GM12878 (cell line): ENCODE data around the gene LETM1. TPM values are rescaled to one million over a fixed set of nuclear protein-coding genes. Genes with fewer than 3 reads are reported as not detected.

ENCODE experiments used
- ATAC-seq: fragments of 200-7000 bp; cut with Tn5 transposase; 3 replicates; pipeline ENCODE4 v1.9.1; 2020; ENCODE audit warnings: mild to moderate bottlenecking, moderate library complexity
- BruUV-seq: library from RNA; stranded (reverse); fragments of 400-500 nt; replicated peaks from 2 replicates; lab custom pipeline; 2021; lab: Mats Ljungman, UMichigan
- CTCF ChIA-PET: fragments of 300-600 bp; sonication (Branson Sonifier 250); formaldehyde crosslinking; extraction: SDS; loops from one replicate; lab custom pipeline; 2021; ENCODE audit warnings: inconsistent platforms; lab: Yijun Ruan, JAX
- POLR2A ChIA-PET: fragments of 350-600 bp; formaldehyde crosslinking; extraction: SDS; loops from one replicate; lab custom pipeline; 2021; ENCODE audit warnings: inconsistent platforms; lab: Charles Lee
- RAD21 ChIA-PET: fragments of 300-600 bp; sonication (Branson Sonifier 250); formaldehyde crosslinking; loops from one replicate; lab custom pipeline; 2023; ENCODE audit warnings: antibody characterized with exemption; ENCODE audit not compliant: unreplicated experiment; lab: Charles Lee
- SMC1A ChIA-PET: fragments of 300-600 bp; sonication (Branson Sonifier 250); formaldehyde crosslinking; loops from one replicate; lab custom pipeline; 2023; ENCODE audit not compliant: unreplicated experiment, uncharacterized antibody; lab: Charles Lee
- DNase-seq: peaks from one replicate; pipeline ENCODE4 v3.0.0-alpha.2; 2011; ENCODE audit warnings: low read depth, low spot score
- FAIRE-seq: peaks from 3 replicates; lab custom pipeline; 2011; peaks lifted over from hg19 to GRCh38; lab: Jason Lieb, UNC
- H2AFZ ChIP-seq: 2 replicates; pipeline ENCODE4 v1.6.0; 2011; ENCODE audit warnings: low read depth, low read length, control low read depth; ENCODE audit not compliant: control insufficient read depth
- H3K27ac ChIP-seq: 2 replicates; pipeline ENCODE4 v1.5.1; 2011; ENCODE audit warnings: control low read depth; ENCODE audit not compliant: control insufficient read depth, insufficient read depth
- H3K27me3 ChIP-seq, 2 experiments: replicated peaks in 1 of 2; 2 replicates each; pipeline versions ENCODE4 v1.6.0 to v1.6.1; 2011; ENCODE audit warnings: low read length in 1 of 2; ENCODE audit not compliant: control insufficient read depth in 2 of 2, insufficient read depth in 2 of 2
- H3K36me3 ChIP-seq, 2 experiments: 2 replicates each; pipeline ENCODE4 v1.5.1; 2011; ENCODE audit warnings: low read length in 1 of 2; ENCODE audit not compliant: control insufficient read depth in 2 of 2, insufficient read depth in 2 of 2
- H3K4me1 ChIP-seq: 2 replicates; pipeline ENCODE4 v1.6.1; 2011; ENCODE audit warnings: mild to moderate bottlenecking, low read length, moderate library complexity, mixed read lengths; ENCODE audit not compliant: control insufficient read depth, insufficient read depth
- H3K4me2 ChIP-seq: 2 replicates; pipeline ENCODE4 v1.6.0; 2011; ENCODE audit warnings: control low read depth; ENCODE audit not compliant: control insufficient read depth, insufficient read depth
- H3K4me3 ChIP-seq: fragments of 200-600 bp; sonication (generic); 2 replicates; pipeline ENCODE4 v1.5.1; 2016
- H3K79me2 ChIP-seq: 2 replicates; pipeline ENCODE4 v1.6.0; 2011; ENCODE audit warnings: low read length; ENCODE audit not compliant: control insufficient read depth, insufficient read depth
- H3K9ac ChIP-seq: 2 replicates; pipeline ENCODE4 v1.8.0; 2011; ENCODE audit warnings: low read length, control low read depth, mixed read lengths; ENCODE audit not compliant: control insufficient read depth, insufficient read depth
- H3K9me3 ChIP-seq: replicated peaks from 3 replicates; pipeline ENCODE4 v1.5.1; 2011; ENCODE audit warnings: mild to moderate bottlenecking, low read length; ENCODE audit not compliant: control insufficient read depth, insufficient read depth
- H4K20me1 ChIP-seq: 2 replicates; pipeline ENCODE4 v1.6.0; 2011; ENCODE audit not compliant: control insufficient read depth, insufficient read depth
- EP300 ChIP-seq, 2 experiments: fragments of 150-350 bp in 1 of 2; IDR thresholded peaks; 2 replicates each; pipeline ENCODE4 v1.6.1; 2011 to 2012; ENCODE audit warnings: low read depth in 2 of 2, low read length in 2 of 2, borderline replicate concordance in 1 of 2, improper control_type of control experiment in 1 of 2, inconsistent platforms in 1 of 2; ENCODE audit not compliant: control insufficient read depth in 1 of 2
- MTA3 ChIP-seq: IDR thresholded peaks from 2 replicates; pipeline ENCODE4 v1.6.1; 2012; ENCODE audit warnings: low read length, inconsistent platforms, borderline replicate concordance
- STAT1 ChIP-seq: fragments of 450-650 bp; conservative IDR thresholded peaks from 2 replicates; pipeline ENCODE4 v1.6.1; 2014; ENCODE audit warnings: antibody characterized with exemption, mild to moderate bottlenecking
- ZBTB4 ChIP-seq: fragments of 450-650 bp; formaldehyde crosslinking; IDR thresholded peaks from 2 replicates; pipeline ENCODE4 v1.4.0; 2022; ENCODE audit warnings: mild to moderate bottlenecking, moderate library complexity
- WGBS: methylation state at CpG from one replicate; pipeline ENCODE4 v1.1.6; 2016; ENCODE audit warnings: low lambda C conversion rate; ENCODE audit not compliant: insufficient replicate concordance, insufficient coverage; ENCODE audit errors: missing lambda C conversion rate; 5-methylcytosine and 5-hydroxymethylcytosine counted together
- in situ Hi-C: fragments of 300-500 bp; cut with MboI; formaldehyde crosslinking; loops from 9 replicates; pipeline ENCODE4 v1.14.3; 2018; ENCODE audit warnings: mixed read lengths
- intact Hi-C: fragments of 100-400 bp; cut with micrococcal nuclease; formaldehyde crosslinking; loops from one replicate; pipeline ENCODE4 v1.14.2; 2022; ENCODE audit not compliant: unreplicated experiment
- polyA plus RNA-seq, 11 experiments: library from polyadenylated mRNA; depleted of rRNA in 4 of 11; unstranded in 6 of 11; stranded (reverse) in 5 of 11; fragments of >200 nt; fragmentation: Nextera tagmentation in 4 of 11; fragmentation: Illumina TruSeq in 1 of 11; extraction: Ambion mirVana in 4 of 11; extraction: Trizol in 1 of 11; gene quantifications; 1 replicate in 1 of 11; 2 replicates in 10 of 11; pipeline versions ENCODE4 v1.2.1 to v1.2.3, GENCODE V29; 2011 to 2016; ENCODE audit warnings: inconsistent platforms in 2 of 11, missing spikeins in 2 of 11, low read depth in 1 of 11
- total RNA-seq, 4 experiments: library from RNA; depleted of rRNA in 3 of 4; stranded (reverse); fragments of >200 nt in 3 of 4; fragmentation: Illumina TruSeq in 1 of 4; extraction: Trizol in 1 of 4; gene quantifications; 2 replicates each; pipeline versions ENCODE4 v1.2.1 to v1.2.3, GENCODE V29; 2013 to 2021

LETM1 gene
- total and polyA plus RNA-seq, 10 of the 15 experiments (the other 5 are each of a cell fraction or from before 2014, with no cell fraction given): 2.6 to 65.2 (median 30.2) TPM

GRCh38 chr4:1770245-1770644, 85.7 kb downstream of the LETM1 start:
- H3K27ac ChIP-seq: no peak overlapping the region
- in situ Hi-C loops (no loop called here), intact Hi-C loops (no loop called here)
- ChIA-PET POLR2A (no interaction called here), CTCF (no interaction called here), RAD21 (no interaction called here), SMC1A (no interaction called here)
- FAIRE-seq (no peak), ATAC-seq (no peak), DNase-seq (no peak)
- H3K36me3 ChIP-seq: no peaks in the 10 kb centered on the region
- H3K4me3 ChIP-seq: no peak overlapping the region
- no TSS peak for BruUV-seq
- H4K20me1 ChIP-seq: no peaks in the 10 kb centered on the region
- no peaks in the 10 kb centered on the region for H3K9me3 ChIP-seq
- no peak overlapping the region for H3K9ac ChIP-seq
- no peaks in the 10 kb centered on the region for H3K79me2 ChIP-seq
- peaks cover 9% of the 10 kb centered on the region for H3K4me1 ChIP-seq
- 52% methylated on average over 30 of the region's 33 CpGs for WGBS
- TF ChIP-seq STAT1: no peak
- no peak for TF ChIP-seq EP300 (IDR thresholded peaks at IDR 0.05; ENCODE audit: borderline replicate concordance in 1 of 2, control insufficient read depth in 1 of 2, low read depth in 2 of 2, low read length in 2 of 2)
- no peak for TF ChIP-seq MTA3
- TF ChIP-seq ZBTB4 (CRISPR knock-in tag): no peak
- no peak overlapping the region for H2AFZ ChIP-seq
- peaks cover 3% of the 10 kb centered on the region in 2 experiments; a peak in 3 of 4 replicates for H3K27me3 ChIP-seq
- H3K4me2 ChIP-seq: no peak overlapping the region
